Measurements from ENCODE around the gene ABCA13.

GRCh38 chr7:48365010-48365409 lies 193.8 kb downstream of the ABCA13 start:
- TF ChIP-seq CTCF (IDR thresholded peaks at IDR 0.05; ENCODE audit: low read depth, low read length, poor library complexity, severe bottlenecking) (no peak), EZH2phosphoT487 (IDR thresholded peaks at IDR 0.05; ENCODE audit: borderline replicate concordance, low read length) (no peak)

Data from DOHH2 (cell line).